OCI-LY3 (cell line): ENCODE data around the gene NR3C2.

Source experiments
- H2AFZ ChIP-seq: fragments of 200-600, 300-600 bp; shearing (Covaris generic); 2 replicates; pipeline ENCODE4 v1.6.0; 2014; ENCODE audit warnings: antibody characterized with exemption, low read depth, low read length
- H3K27ac ChIP-seq: fragments of 200-600, 300-600 bp; sonication (generic); 2 replicates; pipeline ENCODE4 v1.5.1; 2014; ENCODE audit warnings: mild to moderate bottlenecking, low read length, moderate library complexity, mixed read lengths
- H3K27me3 ChIP-seq: fragments of 200-600, 300-600 bp; sonication (generic); 2 replicates; pipeline ENCODE4 v1.6.1; 2014; ENCODE audit warnings: low read depth, low read length, mixed read lengths
- H3K36me3 ChIP-seq: fragments of 200-600, 300-600 bp; sonication (generic); replicated peaks from 2 replicates; pipeline ENCODE3; 2014; ENCODE audit warnings: low read depth, low read length, mixed read lengths
- H3K4me1 ChIP-seq: fragments of 300-600, 200-600 bp; sonication (generic); 2 replicates; pipeline ENCODE4 v1.6.1; 2014; ENCODE audit warnings: low read length, mixed read lengths
- H3K4me2 ChIP-seq: fragments of 200-600, 300-600 bp; sonication (generic); 2 replicates; pipeline ENCODE4 v1.6.1; 2014; ENCODE audit warnings: low read length, mixed read lengths
- H3K4me3 ChIP-seq: fragments of 300-600, 200-600 bp; sonication (generic); 2 replicates; pipeline ENCODE4 v1.5.1; 2014; ENCODE audit warnings: antibody characterized with exemption, mild to moderate bottlenecking, low read length, moderate library complexity
- H3K79me2 ChIP-seq: fragments of 300-600, 200-600 bp; shearing (Covaris generic); 2 replicates; pipeline ENCODE4 v1.6.1; 2014; ENCODE audit warnings: mild to moderate bottlenecking, low read length, mixed read lengths
- H3K9ac ChIP-seq: fragments of 300-600, 200-600 bp; shearing (Covaris generic); 2 replicates; pipeline ENCODE4 v1.6.0; 2014; ENCODE audit warnings: mild to moderate bottlenecking, low read length, moderate library complexity
- H3K9me3 ChIP-seq: fragments of 200-600, 300-600 bp; shearing (Covaris generic); 2 replicates; pipeline ENCODE4 v1.6.1; 2014; ENCODE audit warnings: low read length, mixed read lengths; ENCODE audit not compliant: insufficient read depth
- H4K20me1 ChIP-seq: fragments of 200-600, 300-600 bp; sonication (generic); 2 replicates; pipeline ENCODE4 v1.6.1; 2016; ENCODE audit warnings: low read length, mixed read lengths; ENCODE audit not compliant: insufficient read depth
- CTCF ChIP-seq: fragments of 200-600, 300-600 bp; sonication (generic); IDR thresholded peaks from 2 replicates; pipeline ENCODE4 v1.5.1; 2014; ENCODE audit warnings: antibody characterized with exemption, low read length, low read depth
- EZH2phosphoT487 ChIP-seq: fragments of 200-600 bp; shearing (Covaris generic); IDR thresholded peaks from 2 replicates; pipeline ENCODE4 v1.6.1; 2018; ENCODE audit warnings: antibody characterized with exemption, mixed run types, low read depth

Gene NR3C2

GRCh38 chr4:148073349-148073748 is 368.9 kb downstream of the NR3C2 start:
- H3K9me3 ChIP-seq = peaks cover 20% of the 10 kb centered on the region; the same call in 1 of the 2 replicates
- no peak for TF ChIP-seq EZH2phosphoT487
- no peak for TF ChIP-seq CTCF

GRCh38 chr4:148072789-148073188 is 369.4 kb downstream of the NR3C2 start:
- TF ChIP-seq EZH2phosphoT487 = no peak
- no peak for TF ChIP-seq CTCF
- Histone ChIP-seq H4K20me1 (no peaks in the 10 kb centered on the region), H3K27ac (no peak overlapping the region), H3K36me3 (peaks cover 34% of the 10 kb centered on the region), H3K4me1 (no peaks in the 10 kb centered on the region), H3K9ac (no peak overlapping the region), H3K79me2 (no peaks in the 10 kb centered on the region), H3K4me2 (no peak overlapping the region), H2AFZ (no peak overlapping the region), H3K27me3 (no peaks in the 10 kb centered on the region), H3K4me3 (no peak overlapping the region), H3K9me3 (peaks cover 20% of the 10 kb centered on the region; the same call in 1 of the 2 replicates)

More at GRCh38 chr4:148073349-148073748, 368.9 kb downstream of the NR3C2 start:
- Histone ChIP-seq H3K36me3 (peaks cover 34% of the 10 kb centered on the region), H3K4me1 (no peaks in the 10 kb centered on the region), H3K79me2 (no peaks in the 10 kb centered on the region), H3K9ac (no peak overlapping the region), H3K4me3 (no peak overlapping the region), H3K27ac (no peak overlapping the region), H2AFZ (no peak overlapping the region), H3K4me2 (no peak overlapping the region), H3K27me3 (no peaks in the 10 kb centered on the region), H4K20me1 (no peaks in the 10 kb centered on the region)

GRCh38 chr4:148071009-148071408 is 371.2 kb downstream of the NR3C2 start:
- Histone ChIP-seq H3K27me3 (no peaks in the 10 kb centered on the region), H2AFZ (no peak overlapping the region), H3K79me2 (no peaks in the 10 kb centered on the region), H4K20me1 (peaks cover 3% of the 10 kb centered on the region; the same call in 1 of the 2 replicates), H3K9me3 (peaks cover 20% of the 10 kb centered on the region; the same call in 1 of the 2 replicates), H3K4me3 (no peak overlapping the region), H3K9ac (no peak overlapping the region), H3K4me2 (no peak overlapping the region), H3K27ac (no peak overlapping the region), H3K36me3 (peaks cover 31% of the 10 kb centered on the region), H3K4me1 (no peaks in the 10 kb centered on the region)
- no peak for TF ChIP-seq EZH2phosphoT487
- no peak for TF ChIP-seq CTCF

DNA sequence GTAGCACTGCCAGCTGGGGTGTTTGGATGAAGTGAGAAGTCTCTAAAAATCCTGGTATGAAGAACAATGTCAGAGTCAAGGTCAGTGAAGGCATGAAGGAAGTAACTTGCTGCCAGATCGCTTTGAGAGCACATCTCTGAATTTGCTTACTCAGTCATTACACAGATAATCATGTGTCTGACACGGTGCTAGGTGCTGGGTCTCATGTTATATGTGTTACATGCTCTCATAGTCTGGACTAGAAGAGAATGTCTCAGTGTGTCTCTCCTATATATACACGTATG is 372.4 kb downstream of the NR3C2 start:
- H3K27me3 ChIP-seq = no peaks in the 10 kb centered on the region
- H3K9me3 ChIP-seq = peaks cover 12% of the 10 kb centered on the region; the same call in 1 of the 2 replicates
- TF ChIP-seq CTCF (no peak), EZH2phosphoT487 (no peak)
- no peak overlapping the region for H2AFZ ChIP-seq
- no peak overlapping the region for H3K27ac ChIP-seq
- no peaks in the 10 kb centered on the region for H3K79me2 ChIP-seq
- H3K4me1 ChIP-seq = no peaks in the 10 kb centered on the region
- H3K36me3 ChIP-seq = peaks cover 22% of the 10 kb centered on the region
- H3K4me2 ChIP-seq = no peak overlapping the region
- no peak overlapping the region for H3K9ac ChIP-seq
- H3K4me3 ChIP-seq = no peak overlapping the region
- peaks cover 3% of the 10 kb centered on the region; the same call in 1 of the 2 replicates for H4K20me1 ChIP-seq
